GM18873 (cell line): ENCODE measurements around the gene GFRA1.
"Not testable (repeated sequence)": the region's sequence is repeated elsewhere in the genome, so short reads cannot be mapped to it uniquely, and the experiment has no call there.

Experiments used
- ATAC-seq: cut with Tn5 transposase; IDR thresholded peaks from one replicate; pipeline ENCODE4 v1.9.1; 2021; ENCODE audit warnings: mild to moderate bottlenecking, moderate library complexity, moderate number of reproducible peaks; ENCODE audit not compliant: unreplicated experiment, low FRiP score

GFRA1 gene

GRCh38 chr10:116045366-116046356 lies 227.3 kb downstream of the GFRA1 start:
- no peak for ATAC-seq

- ATAC-seq, result no peak
Measured at GRCh38 chr10:116044801-116045248, 228.2 kb downstream of the GFRA1 start.

- no peak for ATAC-seq
Measured at GRCh38 chr10:116043861-116044260, 229.1 kb downstream of the GFRA1 start.

GRCh38 chr10:116043304-116043703 lies 229.7 kb downstream of the GFRA1 start:
- ATAC-seq, result no peak

GRCh38 chr10:116041948-116042347 lies 231.1 kb downstream of the GFRA1 start:
- no peak for ATAC-seq

- no peak for ATAC-seq
Measured at GRCh38 chr10:116039612-116040011, 233.4 kb downstream of the GFRA1 start.

- no peak for ATAC-seq
Measured at GRCh38 chr10:116038259-116038658, 234.7 kb downstream of the GFRA1 start.

- not testable (repeated sequence) for ATAC-seq
Measured at GRCh38 chr10:116035406-116035805, 237.6 kb downstream of the GFRA1 start.

GRCh38 chr10:116030576-116030975 lies 242.4 kb downstream of the GFRA1 start:
- no peak for ATAC-seq

GRCh38 chr10:116029826-116030225 lies 243.2 kb downstream of the GFRA1 start:
- ATAC-seq, result no peak

GRCh38 chr10:116027355-116027754 lies 245.7 kb downstream of the GFRA1 start:
- ATAC-seq, result no peak

GRCh38 chr10:116026725-116027124 lies 246.3 kb downstream of the GFRA1 start:
- ATAC-seq, result no peak

- ATAC-seq, result no peak
Measured at GRCh38 chr10:116026315-116026714, 246.7 kb downstream of the GFRA1 start.

- no peak for ATAC-seq
Measured at GRCh38 chr10:116024271-116024878, 248.6 kb downstream of the GFRA1 start.

- ATAC-seq, result no peak
Measured at GRCh38 chr10:116017405-116017804, 255.6 kb downstream of the GFRA1 start.

- ATAC-seq, result no peak
Measured at GRCh38 chr10:116015583-116016333, 257.2 kb downstream of the GFRA1 start.

- ATAC-seq, result no peak
Measured at GRCh38 chr10:116014871-116015582, 258.0 kb downstream of the GFRA1 start.

- no peak for ATAC-seq
Measured at GRCh38 chr10:116014326-116014725, 258.7 kb downstream of the GFRA1 start.

- no peak for ATAC-seq
Measured at GRCh38 chr10:116011929-116012328, 261.1 kb downstream of the GFRA1 start.

- no peak for ATAC-seq
Measured at GRCh38 chr10:116007256-116007891, 265.6 kb downstream of the GFRA1 start.
